ENCODE results near the gene SVIP. TPM values are rescaled to one million over a fixed set of nuclear protein-coding genes. Genes with fewer than 3 reads are reported as not detected.

The SVIP gene
- total and polyA plus RNA-seq, 2 donors from 2014 or later: 29.7 to 42.1 TPM

DNA sequence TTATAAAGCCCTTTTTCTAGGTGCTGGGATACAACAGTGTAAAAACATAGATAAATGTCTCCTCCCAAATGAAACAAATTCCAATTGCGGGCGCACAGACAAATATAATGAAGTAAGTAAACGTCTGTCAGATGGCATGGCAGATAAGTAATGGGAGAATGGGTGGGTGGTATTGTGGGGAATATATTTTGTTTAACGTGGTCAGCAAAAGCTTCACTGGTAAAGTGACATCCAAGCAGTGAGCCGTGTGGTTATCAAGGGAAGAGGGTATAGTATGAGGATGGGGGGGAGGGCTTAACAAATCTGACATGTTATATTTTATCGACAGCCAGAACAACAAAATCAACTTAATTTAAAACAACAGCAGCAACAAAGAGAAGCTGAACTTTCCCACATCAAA lies 1.2 kb downstream of the SVIP start:
- no peaks in the 10 kb centered on the region for H3K9me3 ChIP-seq (ENCODE audit: control insufficient read depth in 2 of 3, insufficient read depth in 1 of 3, low read length in 3 of 3)
- H3K9ac ChIP-seq (ENCODE audit: low read length in 3 of 3): no peak overlapping the region
- intact Hi-C loops (cut with DNase I): no loop called here
- TF ChIP-seq, protein P1, sequence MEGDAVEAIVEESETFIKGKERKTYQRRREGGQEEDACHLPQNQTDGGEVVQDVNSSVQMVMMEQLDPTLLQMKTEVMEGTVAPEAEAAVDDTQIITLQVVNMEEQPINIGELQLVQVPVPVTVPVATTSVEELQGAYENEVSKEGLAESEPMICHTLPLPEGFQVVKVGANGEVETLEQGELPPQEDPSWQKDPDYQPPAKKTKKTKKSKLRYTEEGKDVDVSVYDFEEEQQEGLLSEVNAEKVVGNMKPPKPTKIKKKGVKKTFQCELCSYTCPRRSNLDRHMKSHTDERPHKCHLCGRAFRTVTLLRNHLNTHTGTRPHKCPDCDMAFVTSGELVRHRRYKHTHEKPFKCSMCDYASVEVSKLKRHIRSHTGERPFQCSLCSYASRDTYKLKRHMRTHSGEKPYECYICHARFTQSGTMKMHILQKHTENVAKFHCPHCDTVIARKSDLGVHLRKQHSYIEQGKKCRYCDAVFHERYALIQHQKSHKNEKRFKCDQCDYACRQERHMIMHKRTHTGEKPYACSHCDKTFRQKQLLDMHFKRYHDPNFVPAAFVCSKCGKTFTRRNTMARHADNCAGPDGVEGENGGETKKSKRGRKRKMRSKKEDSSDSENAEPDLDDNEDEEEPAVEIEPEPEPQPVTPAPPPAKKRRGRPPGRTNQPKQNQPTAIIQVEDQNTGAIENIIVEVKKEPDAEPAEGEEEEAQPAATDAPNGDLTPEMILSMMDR (IDR thresholded peaks at IDR 0.05; ENCODE audit: borderline replicate concordance, extremely low read depth, insufficient read depth): no peak
- peak overlapping the region in 1 of 3 donors; percentile 69 for H3K4me3 ChIP-seq (ENCODE audit: low read length in 3 of 3)
- no peak overlapping the region for H3K27ac ChIP-seq (ENCODE audit: low read depth in 2 of 2, low read length in 2 of 2)
- DNase-seq (no peak), FAIRE-seq (no peak)
- peaks cover 0 to 6% (median 5%) of the 10 kb centered on the region in 3 donors for H3K4me1 ChIP-seq (ENCODE audit: control insufficient read depth in 2 of 3, insufficient read depth in 2 of 3, low read depth in 1 of 3, low read length in 3 of 3)
- no peaks in the 10 kb centered on the region for H3K27me3 ChIP-seq (ENCODE audit: control insufficient read depth, insufficient read depth, low read length)
- H3K36me3 ChIP-seq (ENCODE audit: control insufficient read depth in 2 of 3, insufficient read depth in 3 of 3, low read length in 3 of 3): peaks cover 0 to 9% (median 9%) of the 10 kb centered on the region in 3 donors

DNA sequence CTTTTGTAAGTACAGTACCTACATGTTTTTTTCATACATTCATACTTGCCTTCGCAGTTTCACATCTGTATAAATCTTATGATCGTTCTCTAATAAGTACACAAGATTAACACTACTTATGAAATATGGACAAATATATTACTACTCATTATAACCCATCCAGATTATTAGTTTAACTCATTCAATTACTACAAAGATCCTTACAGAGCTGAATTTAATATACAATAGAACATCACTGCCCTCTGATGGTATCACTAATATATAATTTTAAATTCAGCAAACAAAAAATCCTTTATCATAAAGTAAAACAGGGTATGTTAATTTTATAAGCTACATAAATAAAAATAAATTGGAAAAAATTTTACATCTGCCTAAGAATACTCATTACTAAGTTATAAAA lies 7.4 kb downstream of the SVIP start:
- Histone ChIP-seq H3K4me3 (ENCODE audit: low read length in 3 of 3) (no peak overlapping the region), H3K27ac (ENCODE audit: low read depth in 2 of 2, low read length in 2 of 2) (no peak overlapping the region), H3K9me3 (ENCODE audit: control insufficient read depth in 2 of 3, insufficient read depth in 1 of 3, low read length in 3 of 3) (no peaks in the 10 kb centered on the region), H3K36me3 (ENCODE audit: control insufficient read depth in 2 of 3, insufficient read depth in 3 of 3, low read length in 3 of 3) (peaks cover 0 to 11% (median 9%) of the 10 kb centered on the region in 3 donors), H3K27me3 (ENCODE audit: control insufficient read depth, insufficient read depth, low read length) (no peaks in the 10 kb centered on the region), H3K4me1 (ENCODE audit: control insufficient read depth in 2 of 3, insufficient read depth in 2 of 3, low read depth in 1 of 3, low read length in 3 of 3) (no peaks in the 10 kb centered on the region), H3K9ac (ENCODE audit: low read length in 3 of 3) (no peak overlapping the region)
- intact Hi-C loops (cut with DNase I): no loop called here
- TF ChIP-seq, protein P1 (IDR thresholded peaks at IDR 0.05; ENCODE audit: borderline replicate concordance, extremely low read depth, insufficient read depth): no peak
- DNase-seq: no peak
- FAIRE-seq: no peak

DNA sequence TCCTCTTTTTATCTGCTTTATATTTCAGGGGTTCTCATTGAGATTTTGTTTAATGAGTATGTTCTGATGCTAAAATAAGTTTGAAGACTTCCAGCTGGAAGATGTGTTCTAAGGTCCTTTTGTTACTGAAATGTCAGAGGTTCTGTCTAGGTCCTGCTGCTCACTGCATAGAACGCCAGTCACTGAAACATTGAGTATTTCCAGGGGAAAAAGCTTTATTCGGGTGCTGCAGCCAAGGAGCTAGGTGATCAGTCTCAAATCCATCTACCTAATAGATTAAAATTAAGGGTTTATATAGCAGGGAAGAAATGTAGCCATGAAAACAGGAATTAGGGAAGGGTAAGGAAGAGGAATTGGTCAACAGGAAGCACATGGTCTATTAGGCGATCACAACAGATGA lies 19.7 kb downstream of the SVIP start:
- Histone ChIP-seq H3K27ac (ENCODE audit: low read depth in 2 of 2, low read length in 2 of 2) (no peak overlapping the region), H3K9ac (ENCODE audit: low read length in 3 of 3) (no peak overlapping the region), H3K27me3 (ENCODE audit: control insufficient read depth, insufficient read depth, low read length) (no peaks in the 10 kb centered on the region), H3K36me3 (ENCODE audit: control insufficient read depth in 2 of 3, insufficient read depth in 3 of 3, low read length in 3 of 3) (no peaks in the 10 kb centered on the region), H3K4me3 (ENCODE audit: low read length in 3 of 3) (no peak overlapping the region), H3K9me3 (ENCODE audit: control insufficient read depth in 2 of 3, insufficient read depth in 1 of 3, low read length in 3 of 3) (no peaks in the 10 kb centered on the region), H3K4me1 (ENCODE audit: control insufficient read depth in 2 of 3, insufficient read depth in 2 of 3, low read depth in 1 of 3, low read length in 3 of 3) (no peaks in the 10 kb centered on the region)
- FAIRE-seq: no peak
- TF ChIP-seq, protein P1 (IDR thresholded peaks at IDR 0.05; ENCODE audit: borderline replicate concordance, extremely low read depth, insufficient read depth): no peak
- intact Hi-C loops (cut with DNase I): no loop called here
- no peak for DNase-seq

DNA sequence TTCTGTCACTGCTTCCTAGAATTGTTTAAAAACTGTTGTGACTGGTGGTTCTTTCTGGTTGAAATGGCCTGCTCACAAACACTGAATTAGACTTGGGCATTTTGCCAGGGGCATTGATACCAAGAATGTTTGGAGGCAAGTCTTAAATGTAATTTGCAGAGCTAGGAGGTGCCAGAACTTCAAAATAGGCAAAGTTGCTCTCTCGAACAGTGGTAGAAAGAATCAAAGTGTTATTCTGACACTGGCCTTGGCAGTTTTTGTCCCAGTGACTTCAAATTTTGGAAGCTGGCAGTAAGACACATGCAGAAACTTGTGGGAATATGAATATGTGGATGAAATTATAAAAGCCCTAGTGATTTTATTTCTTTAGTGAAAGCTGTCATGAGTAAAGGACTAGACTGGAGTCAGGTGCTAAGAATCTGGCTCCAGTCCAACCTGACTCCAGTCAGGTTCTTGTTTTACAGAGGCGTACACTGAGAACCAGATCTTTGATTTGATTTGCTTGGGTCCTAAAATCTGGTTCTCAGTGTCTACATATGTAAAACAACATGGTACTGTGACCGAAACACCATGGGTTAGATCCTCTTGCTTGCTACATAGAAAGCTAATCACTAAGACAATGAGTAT lies 20.9 kb downstream of the SVIP start:
- Histone ChIP-seq H3K9me3 (ENCODE audit: control insufficient read depth in 2 of 3, insufficient read depth in 1 of 3, low read length in 3 of 3) (no peaks in the 10 kb centered on the region), H3K4me1 (ENCODE audit: control insufficient read depth in 2 of 3, insufficient read depth in 2 of 3, low read depth in 1 of 3, low read length in 3 of 3) (no peaks in the 10 kb centered on the region), H3K9ac (ENCODE audit: low read length in 3 of 3) (no peak overlapping the region), H3K36me3 (ENCODE audit: control insufficient read depth in 2 of 3, insufficient read depth in 3 of 3, low read length in 3 of 3) (no peaks in the 10 kb centered on the region), H3K4me3 (ENCODE audit: low read length in 3 of 3) (no peak overlapping the region), H3K27ac (ENCODE audit: low read depth in 2 of 2, low read length in 2 of 2) (no peak overlapping the region), H3K27me3 (ENCODE audit: control insufficient read depth, insufficient read depth, low read length) (no peaks in the 10 kb centered on the region)
- TF ChIP-seq, protein P1 (IDR thresholded peaks at IDR 0.05; ENCODE audit: borderline replicate concordance, extremely low read depth, insufficient read depth): no peak
- intact Hi-C loops (cut with DNase I): no loop called here
- peak in 1 of 5 donors; percentile 26 for DNase-seq
- FAIRE-seq: no peak

All from kidney (tissue), 14 donors.